IMR-90 (cell line): ENCODE results near the gene KRTAP5-6. TPM values are rescaled to one million over a fixed set of nuclear protein-coding genes. Genes with fewer than 3 reads are reported as not detected.
A peak's percentile ranks its signal among the peaks of the same experiment; 100 is the strongest.

Source experiments
- ATAC-seq: fragments of 200-7000 bp; cut with Tn5 transposase; 2 replicates; pipeline ENCODE4 v1.9.1; 2020; ENCODE audit warnings: low read depth, mild to moderate bottlenecking, moderate library complexity
- BruUV-seq: library from RNA; stranded (reverse); fragments of 400-500 nt; replicated peaks from 2 replicates; lab custom pipeline; 2021; lab: Mats Ljungman, UMichigan
- CTCF ChIA-PET: fragments of 300-600 bp; formaldehyde crosslinking; extraction: SDS; loops from one replicate; lab custom pipeline; 2021; ENCODE audit warnings: antibody characterized with exemption; lab: Yijun Ruan, JAX
- POLR2A ChIA-PET: fragments of 300-600 bp; sonication (Branson Sonifier 250); formaldehyde crosslinking; loops from one replicate; lab custom pipeline; 2022; ENCODE audit warnings: antibody characterized with exemption; ENCODE audit not compliant: unreplicated experiment; lab: Charles Lee
- DNase-seq: peaks from one replicate; pipeline ENCODE4 v3.0.0; 2013
- H2AFZ ChIP-seq: replicated peaks from 2 replicates; pipeline ENCODE3; 2013; ENCODE audit warnings: low read length, mild to moderate bottlenecking; ENCODE audit not compliant: poor library complexity
- H2AK5ac ChIP-seq: 2 replicates; pipeline ENCODE4 v1.6.1; 2013; ENCODE audit warnings: low read depth, low read length, inconsistent platforms
- H2AK9ac ChIP-seq: replicated peaks from 2 replicates; pipeline ENCODE3; 2013; ENCODE audit warnings: mild to moderate bottlenecking, low read depth, low read length, moderate library complexity; ENCODE audit not compliant: poor library complexity
- H2BK120ac ChIP-seq: 2 replicates; pipeline ENCODE4 v1.6.1; 2013; ENCODE audit warnings: low read depth, low read length, inconsistent platforms
- H2BK15ac ChIP-seq: 3 replicates; pipeline ENCODE4 v1.6.1; 2013; ENCODE audit warnings: low read depth, low read length, inconsistent platforms
- H2BK20ac ChIP-seq: 2 replicates; pipeline ENCODE4 v1.6.1; 2013; ENCODE audit warnings: low read depth, mild to moderate bottlenecking, inconsistent platforms, low read length, moderate library complexity
- H2BK5ac ChIP-seq: 2 replicates; pipeline ENCODE4 v1.6.1; 2013; ENCODE audit warnings: mild to moderate bottlenecking, low read depth, low read length, inconsistent platforms; ENCODE audit not compliant: poor library complexity, severe bottlenecking
- H3K14ac ChIP-seq: replicated peaks from 2 replicates; pipeline ENCODE4 v1.6.1; 2013; ENCODE audit warnings: low read depth, low read length, inconsistent platforms
- H3K18ac ChIP-seq: 2 replicates; pipeline ENCODE4 v1.6.1; 2013; ENCODE audit warnings: low read depth, low read length, control low read depth
- H3K23ac ChIP-seq: 2 replicates; pipeline ENCODE4 v1.6.1; 2013; ENCODE audit warnings: low read depth, low read length, inconsistent platforms
- H3K27ac ChIP-seq: 2 replicates; pipeline ENCODE4 v1.5.1; 2013; ENCODE audit warnings: mild to moderate bottlenecking, control low read depth, low read length; ENCODE audit not compliant: insufficient read depth
- H3K27me3 ChIP-seq: 2 replicates; pipeline ENCODE4 v1.6.1; 2013; ENCODE audit warnings: low read length; ENCODE audit not compliant: control insufficient read depth, insufficient read depth
- H3K36me3 ChIP-seq: 2 replicates; pipeline ENCODE4 v1.6.1; 2013; ENCODE audit warnings: low read length, mixed read lengths; ENCODE audit not compliant: control insufficient read depth, insufficient read depth
- H3K4ac ChIP-seq: 2 replicates; pipeline ENCODE4 v1.6.1; 2013; ENCODE audit warnings: low read depth, low read length, inconsistent platforms
- H3K4me1 ChIP-seq: 2 replicates; pipeline ENCODE4 v1.6.1; 2013; ENCODE audit warnings: low read length, mixed read lengths; ENCODE audit not compliant: control insufficient read depth, insufficient read depth
- H3K4me2 ChIP-seq: 2 replicates; pipeline ENCODE4 v1.6.1; 2013; ENCODE audit warnings: low read depth, mild to moderate bottlenecking, control low read depth, low read length, moderate library complexity
- H3K4me3 ChIP-seq: 2 replicates; pipeline ENCODE4 v1.5.1; 2013; ENCODE audit warnings: low read depth, mild to moderate bottlenecking, control low read depth, low read length, moderate library complexity; ENCODE audit not compliant: insufficient read depth
- H3K56ac ChIP-seq: 2 replicates; pipeline ENCODE4 v1.6.1; 2013; ENCODE audit warnings: low read length, inconsistent platforms; ENCODE audit not compliant: insufficient read depth; ENCODE audit errors: extremely low read depth
- H3K79me1 ChIP-seq, 2 experiments: 2 replicates each; pipeline ENCODE4 v1.6.1; 2013; ENCODE audit warnings: low read length in 2 of 2, inconsistent platforms in 1 of 2, low read depth in 1 of 2
- H3K9ac ChIP-seq: 2 replicates; pipeline ENCODE4 v1.6.1; 2013; ENCODE audit warnings: low read depth, low read length, control low read depth
- H3K9me1 ChIP-seq: 2 replicates; pipeline ENCODE4 v1.6.1; 2013; ENCODE audit warnings: low read length, inconsistent platforms; ENCODE audit not compliant: insufficient read depth
- H3K9me3 ChIP-seq: 2 replicates; pipeline ENCODE4 v1.6.1; 2013; ENCODE audit warnings: low read length; ENCODE audit not compliant: control insufficient read depth, insufficient read depth
- H4K20me1 ChIP-seq: 2 replicates; pipeline ENCODE4 v1.6.1; 2013; ENCODE audit warnings: low read length, inconsistent platforms; ENCODE audit not compliant: insufficient read depth
- H4K5ac ChIP-seq: 2 replicates; pipeline ENCODE4 v1.6.1; 2013; ENCODE audit warnings: mild to moderate bottlenecking, low read depth, low read length, control low read depth
- H4K8ac ChIP-seq, 2 experiments: 2 replicates each; pipeline ENCODE4 v1.6.1; 2013; ENCODE audit warnings: low read depth in 2 of 2, low read length in 2 of 2, control low read depth in 1 of 2, inconsistent platforms in 1 of 2
- H4K91ac ChIP-seq: 2 replicates; pipeline ENCODE4 v1.6.1; 2013; ENCODE audit warnings: low read depth, low read length, inconsistent platforms; ENCODE audit not compliant: insufficient read depth
- BHLHE40 ChIP-seq: fragments of 150-350 bp; IDR thresholded peaks from 2 replicates; pipeline ENCODE4 v1.6.1; 2016; ENCODE audit warnings: mild to moderate bottlenecking, low read depth, low read length
- CEBPB ChIP-seq: IDR thresholded peaks from 2 replicates; pipeline ENCODE4 v1.6.1; 2012; ENCODE audit warnings: low read depth, low read length, improper control_type of control experiment
- MAFK ChIP-seq: IDR thresholded peaks from 2 replicates; pipeline ENCODE4 v1.6.1; 2012; ENCODE audit warnings: low read depth, low read length, improper control_type of control experiment
- MAZ ChIP-seq: IDR thresholded peaks from 2 replicates; pipeline ENCODE4 v1.6.1; 2012; ENCODE audit warnings: low read depth, mild to moderate bottlenecking, low read length, improper control_type of control experiment, moderate library complexity, borderline replicate concordance
- MXI1 ChIP-seq: IDR thresholded peaks from 2 replicates; pipeline ENCODE4 v1.6.1; 2012; ENCODE audit warnings: low read depth, mild to moderate bottlenecking, low read length, moderate library complexity, borderline replicate concordance
- POLR2A ChIP-seq: IDR thresholded peaks from 2 replicates; pipeline ENCODE4 v1.6.1; 2012; ENCODE audit warnings: mild to moderate bottlenecking, low read depth, low read length
- RAD21 ChIP-seq: IDR thresholded peaks from 2 replicates; pipeline ENCODE4 v1.6.1; 2012; ENCODE audit warnings: low read length, improper control_type of control experiment
- RCOR1 ChIP-seq: IDR thresholded peaks from 2 replicates; pipeline ENCODE4 v1.6.1; 2012; ENCODE audit warnings: mild to moderate bottlenecking, low read length, improper control_type of control experiment; ENCODE audit not compliant: insufficient replicate concordance
- RFX5 ChIP-seq: IDR thresholded peaks from 2 replicates; pipeline ENCODE4 v1.8.0; 2012; ENCODE audit warnings: low read depth, mild to moderate bottlenecking, low read length, moderate library complexity
- SMC3 ChIP-seq: fragments of 150-350 bp; IDR thresholded peaks from 2 replicates; pipeline ENCODE4 v1.6.1; 2016; ENCODE audit warnings: low read depth, mild to moderate bottlenecking, antibody characterized with exemption, low read length, moderate library complexity
- WGBS, 2 experiments: methylation state at CpG; one replicate each; pipeline versions ENCODE4 v1.1.5 to v1.1.7; 2013; ENCODE audit warnings: missing lambda C conversion rate in 2 of 2; ENCODE audit not compliant: insufficient read length in 1 of 2; ENCODE audit errors: extremely low coverage in 2 of 2; 5-methylcytosine and 5-hydroxymethylcytosine counted together
- dilution Hi-C: fragments of 300-500 bp; cut with HindIII; formaldehyde crosslinking; loops from one replicate; pipeline ENCODE4 v1.14.3; 2018; ENCODE audit warnings: low sequenced_read_pairs; ENCODE audit not compliant: unreplicated experiment
- in situ Hi-C: fragments of 300-500 bp; cut with MboI; formaldehyde crosslinking; loops from 3 replicates; pipeline ENCODE4 v1.14.3; 2019; ENCODE audit warnings: low sequenced_read_pairs, inconsistent platforms, mixed read lengths
- intact Hi-C: fragments of 100-400 bp; cut with micrococcal nuclease; formaldehyde crosslinking; loops from 2 replicates; pipeline ENCODE4 v1.10.0; 2022
- polyA plus RNA-seq, 3 experiments: library from polyadenylated mRNA; depleted of rRNA; stranded (reverse); fragments of >200 nt; gene quantifications; 2 replicates each; pipeline ENCODE4 v1.2.3, GENCODE V29; 2012; ENCODE audit warnings: low replicate concordance in 1 of 3
- total RNA-seq: library from RNA; depleted of rRNA; stranded (reverse); fragments of >200 nt; gene quantifications from 2 replicates; pipeline ENCODE4 v1.2.3, GENCODE V29; 2012

KRTAP5-6 gene
- total and polyA plus RNA-seq, 2 of the 4 experiments (the other 2 are of a cell fraction) = not detected

- Histone ChIP-seq H3K9ac (no peak overlapping the region), H3K9me3 (0 out of 2 replicates have a peak, but pooled peaks cover 2% of the 10 kb centered on the region), H4K5ac (no peak overlapping the region), H3K79me1 (no peaks in the 10 kb centered on the region), H2AFZ (peak overlapping the region; percentile 32), H2BK120ac (no peak overlapping the region), H3K27ac (no peak overlapping the region), H4K20me1 (no peaks in the 10 kb centered on the region), H3K14ac (no peak overlapping the region), H3K9me1 (no peaks in the 10 kb centered on the region; the same call in 1 of the 2 replicates), H2BK5ac (peak overlapping the region; percentile 55), H3K4me2 (no peak overlapping the region), H2AK9ac (peak overlapping the region; percentile 55), H3K36me3 (no peaks in the 10 kb centered on the region), H3K27me3 (peaks cover 59% of the 10 kb centered on the region), H2AK5ac (no peak overlapping the region), H3K56ac (no peak overlapping the region), H2BK15ac (no peak overlapping the region), H3K23ac (no peak overlapping the region), H3K4me3 (no peak overlapping the region), H2BK20ac (no peak overlapping the region), H3K4me1 (no peaks in the 10 kb centered on the region), H3K4ac (no peak overlapping the region), H4K8ac (no peak overlapping the region), H3K18ac (no peak overlapping the region), H4K91ac (no peak overlapping the region)
- BruUV-seq = no TSS peak
- DNase-seq (no peak), ATAC-seq (no peak)
- CTCF ChIA-PET = no interaction called here
- POLR2A ChIA-PET = no interaction called here
- in situ Hi-C loops = no loop called here
- WGBS, 2 experiments = 80% methylated on average over 3 of the region's 11 CpGs; no CpG with 5 or more reads in 1 of the 2 experiments
- intact Hi-C loops = no loop called here
- no peak for TF ChIP-seq BHLHE40
- no peak for TF ChIP-seq SMC3
- no peak for TF ChIP-seq MAFK
- no peak for TF ChIP-seq RCOR1
- no peak for TF ChIP-seq CEBPB
- no peak for TF ChIP-seq POLR2A
- no peak for TF ChIP-seq MAZ
- TF ChIP-seq RFX5 = no peak
- no peak for TF ChIP-seq MXI1
- no peak for TF ChIP-seq RAD21
- dilution Hi-C loops = no loop called here
Observed at GRCh38 chr11:1670905-1671371, 26.1 kb upstream of the KRTAP5-6 start.
